HG03520 (cell line): Measurements from ENCODE around the gene TSPAN17.
"Not testable (repeated sequence)": the region's sequence is repeated elsewhere in the genome, so short reads cannot be mapped to it uniquely, and the experiment has no call there.

Source experiments
- ATAC-seq: cut with Tn5 transposase; IDR thresholded peaks from one replicate; pipeline ENCODE4 v1.9.1; 2021; ENCODE audit warnings: mild to moderate bottlenecking, moderate library complexity; ENCODE audit not compliant: unreplicated experiment

Gene TSPAN17

GRCh38 chr5:176676361-176676824 is 29.1 kb downstream of the TSPAN17 start:
- no peak for ATAC-seq

- ATAC-seq, result no peak
Measured at GRCh38 chr5:176677209-176677939, 30.1 kb downstream of the TSPAN17 start.

- ATAC-seq, result no peak
Measured at GRCh38 chr5:176678584-176678983, 31.3 kb downstream of the TSPAN17 start.

- no peak for ATAC-seq
Measured at GRCh38 chr5:176679365-176680225, 32.3 kb downstream of the TSPAN17 start.

- no peak for ATAC-seq
Measured at GRCh38 chr5:176680226-176680563, 32.9 kb downstream of the TSPAN17 start.

- ATAC-seq, result no peak
Measured at GRCh38 chr5:176682016-176682531, 34.8 kb downstream of the TSPAN17 start.

GRCh38 chr5:176685010-176685409 is 37.7 kb downstream of the TSPAN17 start:
- no peak for ATAC-seq

GRCh38 chr5:176687247-176687646 is 40.0 kb downstream of the TSPAN17 start:
- ATAC-seq, result no peak

- no peak for ATAC-seq
Measured at GRCh38 chr5:176687881-176688280, 40.6 kb downstream of the TSPAN17 start.

GRCh38 chr5:176690911-176691310 is 43.6 kb downstream of the TSPAN17 start:
- ATAC-seq, result no peak

- no peak for ATAC-seq
Measured at GRCh38 chr5:176691524-176691923, 44.2 kb downstream of the TSPAN17 start.

GRCh38 chr5:176692326-176692725 is 45.0 kb downstream of the TSPAN17 start:
- ATAC-seq, result no peak

- ATAC-seq, result no peak
Measured at GRCh38 chr5:176692839-176693476, 45.7 kb downstream of the TSPAN17 start.

- ATAC-seq, result no peak
Measured at GRCh38 chr5:176693477-176693851, 46.2 kb downstream of the TSPAN17 start.

GRCh38 chr5:176694146-176694545 is 46.9 kb downstream of the TSPAN17 start:
- no peak for ATAC-seq

- no peak for ATAC-seq
Measured at GRCh38 chr5:176694631-176695030, 47.3 kb downstream of the TSPAN17 start.

GRCh38 chr5:176695073-176695472 is 47.8 kb downstream of the TSPAN17 start:
- ATAC-seq, result no peak

GRCh38 chr5:176697267-176697933 is 50.1 kb downstream of the TSPAN17 start:
- ATAC-seq, result no peak

- ATAC-seq, result no peak
Measured at GRCh38 chr5:176697934-176698538, 50.8 kb downstream of the TSPAN17 start.

GRCh38 chr5:176699446-176699845 is 52.2 kb downstream of the TSPAN17 start:
- ATAC-seq, result not testable (repeated sequence)
